HPDE6-E6E7 (cell line): ENCODE results near the gene RGS17.
"Not testable (repeated sequence)": the region's sequence is repeated elsewhere in the genome, so short reads cannot be mapped to it uniquely, and the experiment has no call there.

Experiments
- DNase-seq: peaks from one replicate; pipeline ENCODE4 v3.0.0; 2011; ENCODE audit warnings: missing footprints; ENCODE audit errors: extremely low spot score

The RGS17 gene, protein sequence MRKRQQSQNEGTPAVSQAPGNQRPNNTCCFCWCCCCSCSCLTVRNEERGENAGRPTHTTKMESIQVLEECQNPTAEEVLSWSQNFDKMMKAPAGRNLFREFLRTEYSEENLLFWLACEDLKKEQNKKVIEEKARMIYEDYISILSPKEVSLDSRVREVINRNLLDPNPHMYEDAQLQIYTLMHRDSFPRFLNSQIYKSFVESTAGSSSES

DNA sequence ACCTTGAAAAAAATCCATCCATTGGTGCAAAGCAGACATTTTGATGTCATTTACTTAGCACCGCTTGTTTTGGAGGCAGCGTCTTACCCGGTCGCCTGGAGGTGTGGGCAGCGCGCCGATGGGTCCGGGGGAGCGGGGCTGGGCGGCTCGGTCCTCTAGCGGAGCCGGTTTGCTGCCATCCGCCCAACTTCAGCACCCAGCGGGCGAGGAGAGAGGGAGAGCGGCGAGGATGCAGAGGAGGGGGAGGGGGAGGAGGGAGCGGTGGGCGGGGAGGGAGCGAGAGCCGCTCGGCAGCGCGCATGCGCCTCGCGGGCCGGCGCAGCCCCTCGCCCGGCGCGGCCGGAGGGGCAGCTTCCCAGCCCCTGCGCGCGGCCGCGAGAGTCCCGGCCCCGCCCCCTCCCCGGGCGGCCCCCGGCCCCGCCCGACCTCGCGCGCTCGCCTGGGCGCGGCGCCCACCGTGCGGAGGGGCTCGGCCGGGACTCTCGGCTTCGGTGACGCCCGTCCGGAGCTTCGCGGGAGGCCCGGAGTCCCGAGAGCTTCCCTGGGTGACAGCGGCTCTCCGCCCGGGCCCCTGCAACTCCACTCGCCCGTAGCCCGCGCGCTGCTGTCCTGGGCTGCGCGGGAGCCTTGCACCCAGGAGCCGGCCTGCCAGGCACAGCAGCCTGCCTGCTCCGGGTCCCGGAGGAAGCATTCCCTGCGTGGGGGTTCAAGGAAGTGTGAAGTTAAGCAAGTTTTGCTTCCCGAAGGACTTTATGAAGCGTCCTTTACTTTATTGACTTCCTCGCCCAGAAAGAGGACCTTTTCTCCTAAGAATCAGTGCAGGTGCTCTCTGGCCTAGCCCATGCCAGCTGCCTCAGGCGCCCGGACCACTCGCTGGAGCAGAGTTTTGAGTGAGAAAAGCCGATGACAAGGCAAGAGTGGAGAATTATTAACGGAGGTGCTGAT is at the start of gene RGS17:
RGS17 (minus strand) TSS at position 246 of the 945 bp plus-strand sequence. CDS start 87,264 bp downstream, outside the sequence.
- DNase-seq, result peak; percentile 62

DNA sequence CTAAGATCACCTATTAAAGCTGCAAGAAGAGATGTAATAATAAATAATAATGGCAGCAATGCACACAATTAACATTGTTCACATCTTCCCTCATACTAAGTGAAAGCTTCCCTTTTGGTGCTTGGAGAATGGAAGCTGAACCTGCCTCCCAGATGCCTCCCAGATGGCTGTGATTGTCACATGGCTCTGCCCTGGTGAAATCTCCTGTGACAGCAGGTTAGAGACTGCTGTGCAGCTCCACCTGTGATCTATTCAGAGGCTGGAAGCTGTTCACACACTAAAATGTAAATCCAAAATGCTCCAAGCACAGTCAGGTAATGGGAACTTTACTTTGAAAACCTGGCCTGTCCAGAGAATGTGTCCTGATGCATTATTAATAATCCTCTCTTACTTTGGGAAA is 41.7 kb upstream of the RGS17 start:
- no peak for DNase-seq

- peak; percentile 63 for DNase-seq
Measured at GRCh38 chr6:153170511-153170910, 39.4 kb upstream of the RGS17 start.

- DNase-seq, result no peak
Measured at GRCh38 chr6:153167907-153168306, 36.8 kb upstream of the RGS17 start.

- peak; percentile 47 for DNase-seq
Measured at GRCh38 chr6:153167061-153167891, 36.2 kb upstream of the RGS17 start.

DNA sequence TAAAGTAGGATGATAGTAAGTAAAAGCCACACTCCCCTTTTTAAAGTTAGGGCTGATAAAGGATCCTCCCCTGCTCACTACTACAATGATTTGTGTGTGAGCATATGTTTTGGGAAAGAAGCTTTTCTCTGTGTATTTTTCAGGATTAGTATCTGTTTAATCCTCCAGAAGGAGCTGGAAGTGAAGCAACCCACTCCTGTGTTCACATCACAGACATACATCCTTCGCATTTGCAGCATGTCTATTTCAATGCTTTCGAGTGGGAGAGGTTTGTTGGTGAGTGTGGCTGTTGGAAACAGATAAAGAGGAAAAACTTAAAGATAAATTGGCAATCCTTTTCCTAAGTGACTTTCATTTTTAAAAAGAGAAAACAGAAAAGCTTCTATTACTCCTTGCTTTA is 31.6 kb upstream of the RGS17 start:
- no peak for DNase-seq

DNA sequence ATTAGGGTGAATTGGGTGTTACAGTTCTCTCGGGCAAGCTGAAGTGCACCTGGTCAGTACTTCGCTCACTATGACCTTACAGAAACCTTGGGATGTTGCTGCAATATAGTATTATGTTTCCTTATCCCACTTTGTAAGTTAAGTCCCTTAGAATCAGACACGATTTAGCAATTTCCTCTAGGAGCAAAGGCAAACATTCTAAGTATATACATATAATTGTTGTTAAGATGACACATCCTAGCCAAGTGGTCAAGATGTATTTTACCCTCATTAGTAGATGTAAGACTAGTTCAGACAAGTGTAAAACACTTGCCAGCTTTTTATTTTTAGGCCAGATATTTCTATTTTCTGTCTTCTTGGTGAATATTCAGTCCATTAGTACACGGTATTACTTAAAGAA is 31.1 kb upstream of the RGS17 start:
- DNase-seq, result no peak

- DNase-seq, result no peak
Measured at GRCh38 chr6:153160221-153160620, 29.1 kb upstream of the RGS17 start.

DNA sequence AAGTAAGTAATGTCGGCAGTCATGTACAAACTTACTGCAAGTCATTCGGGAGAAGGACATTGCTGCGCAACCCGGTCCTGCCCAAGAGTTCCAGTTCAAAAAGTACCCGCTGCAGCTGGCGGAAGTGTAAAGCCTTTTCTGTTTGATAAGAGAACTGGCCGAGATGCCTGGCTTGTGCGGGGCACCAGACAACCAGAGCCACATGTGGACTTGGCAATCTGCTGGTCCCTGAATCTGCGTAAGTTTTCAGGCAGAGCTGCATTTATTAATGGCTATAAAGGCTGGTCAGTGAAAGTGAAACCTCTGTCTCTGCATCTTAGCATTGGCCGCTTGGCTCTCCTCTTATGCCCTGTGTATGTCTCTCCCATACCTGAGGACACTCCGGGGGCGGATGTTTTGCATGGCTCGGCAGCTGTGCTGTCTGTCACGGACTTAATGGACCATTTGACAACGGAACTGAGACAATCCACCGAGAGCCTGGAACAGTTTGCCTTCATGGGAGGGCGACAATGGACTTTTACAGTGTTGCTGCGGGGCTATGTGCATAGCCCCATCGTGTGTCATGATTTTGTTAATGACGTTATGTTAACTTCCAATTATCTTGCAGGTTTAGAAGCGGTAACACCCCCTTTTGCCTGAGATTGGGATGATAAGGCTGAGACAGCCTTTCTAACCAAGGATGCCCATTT is 19.8 kb upstream of the RGS17 start:
- no peak for DNase-seq

GRCh38 chr6:153150371-153150751 is 19.3 kb upstream of the RGS17 start:
- no peak for DNase-seq

GRCh38 chr6:153149891-153150290 is 18.8 kb upstream of the RGS17 start:
- DNase-seq, result no peak

- DNase-seq, result no peak
Measured at GRCh38 chr6:153146413-153146812, 15.3 kb upstream of the RGS17 start.

GRCh38 chr6:153145591-153145990 is 14.5 kb upstream of the RGS17 start:
- DNase-seq, result no peak

DNA sequence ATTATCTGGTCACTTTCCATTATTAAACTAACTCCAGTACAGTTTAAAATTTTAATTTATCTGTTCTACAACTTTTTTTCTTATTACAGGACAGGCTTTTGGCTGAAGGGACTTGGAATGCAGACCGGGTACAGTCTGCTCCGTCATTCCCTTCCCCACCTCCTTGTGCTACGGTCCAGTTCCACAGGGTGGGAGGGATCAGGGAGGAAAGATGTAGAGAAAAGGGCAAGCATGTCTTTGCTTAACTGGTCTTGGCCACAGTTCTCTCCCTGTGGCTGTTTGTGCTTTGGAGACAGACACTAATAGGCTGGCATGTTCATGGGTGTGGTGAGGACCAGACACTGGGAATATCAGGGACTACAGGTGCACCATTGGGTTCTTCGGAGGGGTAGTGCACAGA is 12.1 kb upstream of the RGS17 start:
- no peak for DNase-seq

DNA sequence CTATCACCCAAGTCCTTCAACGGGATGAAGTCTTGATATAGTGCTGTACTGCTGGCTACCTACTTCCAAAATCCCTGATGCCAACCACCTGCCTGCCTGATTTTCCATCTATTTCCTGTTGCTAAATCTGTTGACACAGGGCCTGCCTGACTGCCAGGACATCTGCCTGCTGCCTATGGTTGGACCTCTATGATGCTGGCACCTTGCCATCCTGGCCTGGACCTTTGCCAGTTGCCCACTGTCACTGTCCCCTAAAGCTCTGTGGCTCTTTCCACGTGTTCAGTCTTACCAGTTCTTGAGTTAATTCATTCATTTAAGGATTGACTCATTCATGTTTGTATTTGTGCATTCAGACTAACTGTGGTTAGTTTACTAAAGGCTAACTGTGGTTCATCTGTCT is 9.2 kb upstream of the RGS17 start:
- DNase-seq, result no peak

GRCh38 chr6:153138930-153139329 is 7.8 kb upstream of the RGS17 start:
- DNase-seq, result no peak

GRCh38 chr6:153135681-153136080 is 4.6 kb upstream of the RGS17 start:
- DNase-seq, result no peak

- not testable (repeated sequence) for DNase-seq
Measured at GRCh38 chr6:153133667-153134066, 2.6 kb upstream of the RGS17 start.

- DNase-seq, result peak; percentile 14
Measured at GRCh38 chr6:153130515-153131036, 506 bp downstream of the RGS17 start.

DNA sequence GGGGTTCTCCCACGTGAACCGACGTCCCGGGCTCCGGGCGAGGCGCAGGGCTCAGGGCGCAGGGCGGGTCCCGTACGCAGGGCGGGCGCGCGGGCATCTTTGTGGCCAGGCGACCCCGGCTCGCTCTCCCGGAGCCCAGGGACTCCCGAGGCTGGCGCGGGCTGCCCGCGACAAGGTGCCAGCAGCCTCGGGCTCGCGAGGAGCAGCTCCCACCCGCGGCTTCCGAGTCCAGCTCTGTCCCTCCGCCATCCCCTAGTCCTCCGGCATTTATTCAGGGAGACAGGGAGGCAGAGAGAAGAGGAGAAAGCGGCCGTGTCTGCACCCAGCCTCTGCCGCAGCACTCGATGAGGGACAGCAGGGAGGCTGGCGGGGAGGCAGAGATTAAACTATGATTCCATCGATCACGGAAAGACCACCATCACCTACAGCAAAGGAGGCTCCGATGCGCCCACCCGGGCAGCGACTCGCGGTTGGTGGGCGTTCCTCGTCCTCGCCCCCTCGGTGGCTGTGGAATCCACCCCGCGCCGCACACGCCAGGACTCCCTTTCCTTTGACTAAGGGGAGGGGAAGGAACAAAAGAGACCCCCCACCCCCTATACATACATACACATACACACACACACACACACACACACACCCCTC is 1.1 kb downstream of the RGS17 start:
- no peak for DNase-seq

GRCh38 chr6:153126218-153126617 is 4.9 kb downstream of the RGS17 start:
- DNase-seq, result no peak
